GM21529 (cell line): Measurements from ENCODE around the gene SLC29A2.
A peak's percentile ranks its signal among the peaks of the same experiment; 100 is the strongest.
"Not testable (repeated sequence)": the region's sequence is repeated elsewhere in the genome, so short reads cannot be mapped to it uniquely, and the experiment has no call there.

Experiments
- ATAC-seq: cut with Tn5 transposase; IDR thresholded peaks from one replicate; pipeline ENCODE4 v1.9.1; 2021; ENCODE audit not compliant: unreplicated experiment

Gene SLC29A2

DNA sequence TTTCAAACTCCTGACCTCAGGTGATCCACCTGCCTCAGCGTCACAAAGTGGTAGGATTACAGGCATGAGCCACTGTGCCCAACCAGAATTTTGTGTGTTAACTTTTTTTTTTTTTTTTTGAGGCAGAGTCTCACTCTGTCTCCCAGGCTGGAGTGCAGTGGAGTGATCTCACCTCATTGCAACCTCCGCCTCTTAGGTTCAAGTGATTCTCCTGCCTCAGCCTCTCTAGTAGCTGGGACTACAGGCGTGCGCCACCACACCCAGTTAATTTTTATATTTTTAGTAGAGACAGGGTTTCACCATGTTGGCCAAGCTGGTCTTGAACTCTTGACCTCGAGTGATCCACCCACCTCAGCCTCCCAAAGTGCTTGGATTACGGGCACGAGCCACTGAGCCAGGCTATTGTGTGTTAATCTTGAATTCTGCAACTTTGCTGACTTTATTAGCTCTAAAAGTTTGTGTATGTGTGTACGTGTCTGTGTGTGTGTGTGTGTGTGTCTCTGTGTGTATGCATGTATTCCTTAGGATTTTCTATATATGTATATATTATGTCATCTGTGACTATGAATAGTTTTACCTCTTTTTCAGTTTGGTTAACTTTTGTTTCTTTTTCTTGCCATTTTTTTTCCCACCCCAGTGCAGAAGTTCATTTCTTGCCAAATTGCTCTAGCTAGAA, 20.9 kb downstream of the SLC29A2 start:
- not testable (repeated sequence) for ATAC-seq

GRCh38 chr11:66349084-66349386, 22.5 kb downstream of the SLC29A2 start:
- no peak for ATAC-seq

DNA sequence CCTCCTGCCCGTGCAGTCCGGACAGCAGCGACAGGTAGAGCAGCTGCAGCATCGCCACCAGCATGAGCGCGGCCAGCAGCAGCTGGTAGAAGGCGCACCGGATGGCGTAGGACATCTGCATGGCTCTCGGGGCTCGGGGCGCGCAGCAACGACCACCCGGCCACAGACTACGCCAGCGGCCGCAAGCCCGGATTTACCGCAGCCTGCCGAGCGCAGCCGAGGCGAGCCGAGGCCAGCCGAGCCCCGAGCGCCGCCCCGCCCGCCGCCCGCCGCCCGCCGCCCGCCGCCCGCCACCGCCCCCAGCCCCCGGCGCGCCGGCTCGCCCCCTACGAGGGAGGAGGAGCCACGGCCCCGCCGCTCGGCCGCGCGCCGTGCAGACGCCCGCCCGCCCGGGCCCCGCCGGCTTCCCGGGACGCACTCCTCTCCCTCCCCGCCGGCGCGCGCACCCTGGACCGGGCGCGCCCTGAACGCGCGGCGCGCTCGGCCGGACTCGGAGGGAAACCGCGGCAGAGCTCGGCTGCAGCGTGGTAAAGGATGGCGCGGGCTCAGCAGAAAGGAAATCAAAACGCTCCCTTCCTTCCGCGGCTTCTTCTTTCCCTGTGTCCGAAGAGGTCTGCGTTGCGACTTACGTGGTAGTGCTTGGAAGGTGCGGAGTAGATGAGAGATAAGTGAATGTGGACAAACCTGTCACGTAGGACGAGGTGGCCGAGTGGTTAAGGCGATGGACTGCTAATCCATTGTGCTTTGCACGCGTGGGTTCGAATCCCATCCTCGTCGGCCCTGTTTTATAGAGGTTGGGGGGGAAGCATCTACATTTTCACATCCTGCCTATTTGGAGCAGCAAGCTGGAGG, 23.9 kb downstream of the SLC29A2 start, which contains the start of gene B4GAT1:
TSS of gene B4GAT1 (minus strand) at position 205 of the 852 bp plus-strand sequence. CDS start at position 121, 84 bp downstream.
- ATAC-seq = peak; percentile 36

DNA sequence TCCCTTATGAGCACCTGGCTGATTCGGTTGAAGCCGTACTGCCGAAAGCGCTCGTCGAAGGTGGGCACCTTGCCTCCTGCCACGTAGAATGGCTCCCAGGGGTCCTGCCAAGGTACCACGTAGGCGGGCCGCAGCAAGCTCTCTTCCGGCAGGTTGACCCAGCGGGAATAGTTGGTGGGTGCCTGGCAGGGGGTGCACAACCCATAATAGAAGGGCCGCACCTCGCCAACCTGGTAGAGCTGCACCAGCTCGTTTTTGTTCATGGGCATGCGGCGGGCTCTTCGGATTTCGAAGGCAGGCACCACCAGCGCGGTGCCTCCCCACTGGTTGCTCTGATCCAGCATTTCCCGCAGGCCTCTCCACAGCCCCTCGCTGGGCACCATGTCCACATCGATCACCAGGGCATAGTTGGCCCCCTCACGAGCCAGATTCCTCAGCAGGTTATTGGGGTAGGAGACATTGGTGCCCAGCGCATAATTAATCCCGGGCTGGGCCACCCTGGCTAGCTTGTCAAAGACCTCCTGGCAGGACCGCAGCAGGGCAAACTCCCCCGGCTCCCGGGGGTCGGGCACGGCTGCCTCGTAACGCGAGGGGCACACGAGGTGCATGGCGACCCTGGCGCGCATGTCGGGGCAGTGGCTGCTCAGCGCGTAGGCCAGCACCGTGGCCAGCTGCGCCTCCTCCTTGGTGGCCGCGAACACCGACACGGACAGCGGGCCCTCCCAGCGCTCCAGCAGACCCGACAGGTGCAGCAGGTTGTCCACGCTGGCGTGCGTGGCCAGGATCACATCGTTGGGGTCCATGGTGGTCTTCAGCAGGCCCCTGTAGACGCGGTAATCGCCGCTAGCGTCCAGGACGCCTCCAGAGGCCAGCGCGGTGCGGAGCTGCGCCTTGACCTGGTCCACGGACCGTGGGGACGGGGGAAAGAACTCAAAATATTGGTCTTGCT, 24.8 kb downstream of the SLC29A2 start:
- ATAC-seq = no peak

GRCh38 chr11:66345316-66345649, 26.3 kb downstream of the SLC29A2 start:
- no peak for ATAC-seq

GRCh38 chr11:66344550-66345315, 26.8 kb downstream of the SLC29A2 start, which contains the start of gene BRMS1:
Gene BRMS1, minus strand, starts transcription at chr11:66345104. Its CDS starts 2,870 bp downstream, at chr11:66342234.
- ATAC-seq = peak; percentile 59

- no peak for ATAC-seq
Measured at GRCh38 chr11:66343176-66343575, 28.4 kb downstream of the SLC29A2 start.

DNA sequence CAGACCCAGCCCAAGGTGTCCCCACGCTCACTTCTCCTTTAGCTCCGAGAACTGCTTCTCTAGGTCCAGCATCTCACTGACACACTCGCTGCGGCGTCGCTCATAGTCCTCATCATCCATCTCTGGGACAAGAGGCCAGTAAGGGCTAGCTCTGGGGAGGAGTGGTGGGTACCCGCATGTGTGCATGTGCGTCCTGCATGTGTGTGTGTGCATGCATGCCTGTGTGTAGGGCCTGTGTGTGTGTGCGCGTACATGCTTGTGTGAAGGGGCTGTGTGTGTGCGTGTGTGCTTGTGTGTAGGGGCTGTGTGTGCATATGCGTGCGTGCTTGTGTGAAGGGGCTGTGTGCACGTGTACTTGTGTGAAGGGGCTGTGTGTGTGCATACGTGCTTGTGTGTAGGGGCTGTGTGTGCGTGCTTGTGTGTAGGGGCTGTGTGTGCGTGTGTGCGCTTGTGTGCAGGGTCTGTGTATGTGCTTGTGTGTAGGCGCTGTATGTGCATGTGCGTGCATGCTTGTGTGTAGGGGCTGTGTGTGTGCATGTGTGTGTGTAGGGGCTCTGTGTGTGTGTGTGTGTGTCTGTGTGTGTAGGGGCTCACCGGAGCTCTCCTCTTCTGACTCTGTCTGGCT, 29.9 kb downstream of the SLC29A2 start:
- ATAC-seq = no peak

DNA sequence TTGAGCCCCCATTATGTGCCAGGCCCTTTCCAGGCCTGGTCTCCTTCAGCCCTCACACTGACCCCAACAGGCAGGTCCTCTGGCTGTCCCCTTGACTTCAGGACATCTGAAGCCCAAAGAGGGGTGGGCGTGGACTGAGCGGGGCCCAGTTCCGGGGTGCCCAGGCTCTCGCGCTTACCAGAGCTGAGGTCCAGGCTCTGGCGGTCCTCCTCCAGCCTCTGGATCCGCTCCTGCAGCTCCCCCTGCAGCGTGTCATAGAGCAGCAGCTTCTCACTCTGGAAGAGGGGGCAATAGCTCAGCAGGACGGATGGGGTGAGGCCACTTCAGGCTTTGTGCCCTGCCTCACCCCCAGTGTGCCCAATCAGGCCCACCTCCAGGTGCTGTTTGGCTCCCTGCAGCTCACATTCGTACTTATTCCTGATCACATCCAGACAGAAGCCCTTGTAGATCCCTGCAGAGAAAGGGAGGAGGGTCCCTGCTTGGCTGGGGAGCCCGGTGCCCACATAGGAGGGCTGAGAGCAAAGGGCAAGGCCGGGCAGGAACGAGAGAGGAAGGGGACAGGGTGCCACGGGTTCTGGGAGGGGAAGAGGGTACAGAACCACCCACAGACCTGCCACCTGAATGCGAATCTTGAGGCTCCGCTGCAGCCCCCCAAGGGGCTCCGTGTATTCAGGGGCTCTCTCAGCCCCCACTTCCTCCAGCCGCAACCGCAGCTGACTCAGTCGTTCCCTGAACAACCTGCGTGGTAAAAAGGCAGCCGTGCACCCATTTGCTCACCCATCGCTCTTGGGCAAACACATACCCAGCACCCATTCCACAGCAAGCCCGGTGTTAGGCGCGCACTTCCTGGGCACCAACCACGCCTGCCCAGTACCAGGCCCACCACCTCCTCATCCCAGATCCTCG, 30.7 kb downstream of the SLC29A2 start:
- no peak for ATAC-seq

GRCh38 chr11:66339686-66340483, 31.7 kb downstream of the SLC29A2 start:
- ATAC-seq = no peak

GRCh38 chr11:66339162-66339675, 32.3 kb downstream of the SLC29A2 start:
- ATAC-seq = no peak

DNA sequence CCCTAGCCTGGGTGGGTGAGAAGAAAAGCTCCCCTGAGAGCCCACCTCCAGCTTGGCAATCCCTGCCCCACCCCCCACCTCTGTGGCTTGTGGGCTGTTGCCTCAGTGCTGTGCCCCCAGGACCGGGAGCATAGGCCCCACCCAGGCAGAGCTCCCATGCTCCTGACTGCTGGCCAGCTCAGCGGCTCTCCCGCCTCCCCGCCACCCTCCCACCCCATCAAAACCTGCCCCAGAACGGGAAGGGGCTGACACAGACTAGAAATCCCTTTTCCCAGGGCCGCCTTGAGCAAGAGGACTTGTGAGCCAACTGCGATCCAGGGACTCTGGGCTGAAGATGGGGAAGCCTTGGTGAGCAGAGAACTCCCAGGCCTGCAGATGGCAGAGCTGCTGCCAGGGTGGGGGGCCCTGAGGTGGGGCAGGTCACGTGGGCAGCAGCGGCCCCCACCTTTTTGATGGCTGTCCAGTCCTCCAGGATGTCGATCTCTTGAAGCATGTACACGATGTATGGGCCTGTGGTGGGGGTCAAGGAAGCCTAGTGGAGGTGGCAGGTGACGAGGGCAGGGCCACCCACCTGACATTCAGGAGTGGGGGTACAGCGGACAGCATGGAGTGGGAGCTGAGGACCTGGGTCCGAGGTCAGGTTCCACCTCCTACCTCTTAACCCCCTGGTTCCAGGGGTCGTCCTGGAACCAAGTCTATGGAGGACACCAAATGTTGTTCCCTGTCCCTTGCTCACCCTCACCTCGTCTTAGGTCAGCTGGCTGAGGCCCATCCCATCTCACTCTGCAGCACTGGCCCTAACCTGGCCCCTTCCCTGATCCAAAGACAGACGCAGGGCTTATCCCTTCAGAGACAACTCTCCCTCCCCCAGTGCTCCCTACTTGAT, 33.0 kb downstream of the SLC29A2 start:
- ATAC-seq = no peak

- no peak for ATAC-seq
Measured at GRCh38 chr11:66337103-66337899, 34.3 kb downstream of the SLC29A2 start.

- peak; percentile 57 for ATAC-seq
Measured at GRCh38 chr11:66336234-66337102, 35.1 kb downstream of the SLC29A2 start, which contains the start of gene RIN1. Gene RIN1, minus strand, starts transcription at chr11:66336434. Its CDS starts 32 bp downstream, at chr11:66336402.
